Measurements from ENCODE around the gene HRH4.

GRCh38 chr18:24466771-24467170 lies 6.3 kb downstream of the HRH4 start:
- TF ChIP-seq MIER2 (CRISPR knock-in tag; IDR thresholded peaks at IDR 0.05) (no peak), ZNF362 (CRISPR knock-in tag; IDR thresholded peaks at IDR 0.05; ENCODE audit: borderline replicate concordance) (no peak), SP1 (IDR thresholded peaks at IDR 0.05) (no peak), SP1 (CRISPR knock-in tag; IDR thresholded peaks at IDR 0.05) (no peak)
